Tibial nerve (tissue), 4 donors: ENCODE results near the gene ZNF648. TPM values are rescaled to one million over a fixed set of nuclear protein-coding genes. Genes with fewer than 3 reads are reported as not detected.

Source experiments
- DNase-seq, 2 donors: peaks; one replicate each; pipeline ENCODE4 v3.0.0-alpha.2; 2019; ENCODE audit warnings: low spot score in 2 of 2
- H3K27ac ChIP-seq, 4 donors: fragments of 200-600 bp; sonication (generic) in 3 of 4; one replicate each; pipeline ENCODE4 v1.5.1; 2017 to 2019; ENCODE audit warnings: mild to moderate bottlenecking in 1 of 4
- H3K27me3 ChIP-seq, 2 donors: fragments of 200-600 bp; sonication (generic) in 1 of 2; one replicate each; pipeline versions ENCODE4 v1.5.1 to v1.6.0; 2017 to 2019
- H3K36me3 ChIP-seq, 3 donors: fragments of 200-600 bp; sonication (generic); one replicate each; pipeline ENCODE4 v1.5.1; 2018 to 2019
- H3K4me1 ChIP-seq, 4 donors: fragments of 200-600 bp; sonication (generic) in 3 of 4; one replicate each; pipeline ENCODE4 v1.5.1; 2017 to 2019
- H3K4me3 ChIP-seq, 4 donors: fragments of 200-600 bp; sonication (generic) in 3 of 4; one replicate each; pipeline ENCODE4 v1.5.1; 2017 to 2019; ENCODE audit warnings: mild to moderate bottlenecking in 1 of 4, moderate library complexity in 1 of 4
- H3K9me3 ChIP-seq, 4 donors: fragments of 200-600 bp; sonication (generic) in 3 of 4; one replicate each; pipeline ENCODE4 v1.5.1; 2017 to 2019
- CTCF ChIP-seq, 5 experiments: fragments of 200-600 bp in 3 of 5; fragments of 450-650 bp in 2 of 5; sonication (generic) in 3 of 5; IDR thresholded peaks; one replicate each; pipeline ENCODE4 v1.5.1; 2016 to 2019; ENCODE audit warnings: antibody characterized with exemption in 5 of 5, mild to moderate bottlenecking in 3 of 5, moderate library complexity in 2 of 5
- EP300 ChIP-seq, 2 donors: sonication (generic); formaldehyde crosslinking; IDR thresholded peaks; one replicate each; pipeline ENCODE4 v1.6.1; 2017; ENCODE audit warnings: antibody characterized with exemption in 2 of 2, mild to moderate bottlenecking in 1 of 2
- POLR2A ChIP-seq, 2 donors: fragments of 450-650 bp; IDR thresholded peaks; one replicate each; pipeline ENCODE4 v1.6.1; 2017; ENCODE audit warnings: antibody characterized with exemption in 2 of 2, mild to moderate bottlenecking in 2 of 2, moderate library complexity in 2 of 2
- WGBS, 2 donors: methylation state at CpG; one replicate each; pipeline ENCODE4 v1.1.5; 2018; 5-methylcytosine and 5-hydroxymethylcytosine counted together
- total RNA-seq, 4 donors: library from RNA; depleted of rRNA; stranded (reverse); fragments of >200 nt; gene quantifications; one replicate each; pipeline ENCODE4 v1.1.0, GENCODE V29; 2016

Gene ZNF648
- total RNA-seq, 4 donors from 2014 or later, result 0.20 to 1.5 (median 1.2) TPM

- peaks cover 0 to 9% (median 4%) of the 10 kb centered on the region in 4 donors for H3K9me3 ChIP-seq
- DNase-seq, result no peak
Observed at GRCh38 chr1:182064611-182065010, 3.1 kb upstream of the ZNF648 start.

GRCh38 chr1:182062223-182062622 is 711 bp upstream of the ZNF648 start:
- Histone ChIP-seq H3K9me3 (peaks cover 0 to 9% (median 4%) of the 10 kb centered on the region in 4 donors), H3K4me1 (no peaks in the 10 kb centered on the region), H3K27ac (no peak overlapping the region), H3K4me3 (no peak overlapping the region), H3K36me3 (no peaks in the 10 kb centered on the region), H3K27me3 (peaks cover 0 to 13% of the 10 kb centered on the region in 2 donors)
- WGBS, 2 donors, result 82% methylated on average over 1 of the region's 1 CpG
- TF ChIP-seq POLR2A (IDR thresholded peaks at IDR 0.05), result no peak
- TF ChIP-seq EP300 (IDR thresholded peaks at IDR 0.05), result no peak
- TF ChIP-seq CTCF (IDR thresholded peaks at IDR 0.05), result no peak
- DNase-seq, result no peak

More at GRCh38 chr1:182064611-182065010, 3.1 kb upstream of the ZNF648 start:
- WGBS, 2 donors, result 92 to 94% methylated on average over 3 of the region's 3 CpGs
- no peak overlapping the region for H3K4me3 ChIP-seq
- TF ChIP-seq POLR2A (IDR thresholded peaks at IDR 0.05) (no peak), EP300 (IDR thresholded peaks at IDR 0.05) (no peak), CTCF (IDR thresholded peaks at IDR 0.05) (no peak)
- H3K4me1 ChIP-seq, result peaks cover 0 to 6% (median 0%) of the 10 kb centered on the region in 4 donors
- no peaks in the 10 kb centered on the region for H3K27me3 ChIP-seq
- no peaks in the 10 kb centered on the region for H3K36me3 ChIP-seq
- no peak overlapping the region for H3K27ac ChIP-seq

GRCh38 chr1:182060877-182061276 is 635 bp downstream of the ZNF648 start:
- no peak overlapping the region for H3K4me3 ChIP-seq
- TF ChIP-seq CTCF (IDR thresholded peaks at IDR 0.05) (no peak), EP300 (IDR thresholded peaks at IDR 0.05) (no peak), POLR2A (IDR thresholded peaks at IDR 0.05) (no peak)
- 78 to 83% methylated on average over 6 of the region's 6 CpGs for WGBS, 2 donors
- H3K36me3 ChIP-seq, result no peaks in the 10 kb centered on the region
- H3K27me3 ChIP-seq, result peaks cover 0 to 25% of the 10 kb centered on the region in 2 donors
- no peak overlapping the region for H3K27ac ChIP-seq
- DNase-seq, result no peak
- H3K4me1 ChIP-seq, result no peaks in the 10 kb centered on the region
- H3K9me3 ChIP-seq, result peaks cover 0 to 9% (median 4%) of the 10 kb centered on the region in 4 donors

GRCh38 chr1:182059936-182060335 is 1.6 kb downstream of the ZNF648 start:
- Histone ChIP-seq H3K36me3 (no peaks in the 10 kb centered on the region), H3K27me3 (peaks cover 0 to 25% of the 10 kb centered on the region in 2 donors), H3K4me1 (no peaks in the 10 kb centered on the region), H3K27ac (no peak overlapping the region), H3K9me3 (peaks cover 0 to 9% (median 4%) of the 10 kb centered on the region in 4 donors), H3K4me3 (no peak overlapping the region)
- DNase-seq, result no peak
- WGBS, 2 donors, result 66 to 69% methylated on average over 2 of the region's 2 CpGs
- TF ChIP-seq POLR2A (IDR thresholded peaks at IDR 0.05) (no peak), EP300 (IDR thresholded peaks at IDR 0.05) (no peak), CTCF (IDR thresholded peaks at IDR 0.05) (no peak)

- Histone ChIP-seq H3K9me3 (no peaks in the 10 kb centered on the region), H3K27ac (no peak overlapping the region), H3K4me3 (no peak overlapping the region), H3K36me3 (no peaks in the 10 kb centered on the region), H3K27me3 (peaks cover 0 to 25% of the 10 kb centered on the region in 2 donors), H3K4me1 (no peaks in the 10 kb centered on the region)
- no peak for TF ChIP-seq CTCF (IDR thresholded peaks at IDR 0.05)
- TF ChIP-seq EP300 (IDR thresholded peaks at IDR 0.05), result no peak
- no peak for TF ChIP-seq POLR2A (IDR thresholded peaks at IDR 0.05)
- WGBS, 2 donors, result 36 to 54% methylated on average over 38 to 59 of the region's 80 CpGs
- no peak for DNase-seq
Observed at GRCh38 chr1:182056601-182057366, 4.7 kb downstream of the ZNF648 start.
